ENCODE measurements around the gene ITPR3.

DNA sequence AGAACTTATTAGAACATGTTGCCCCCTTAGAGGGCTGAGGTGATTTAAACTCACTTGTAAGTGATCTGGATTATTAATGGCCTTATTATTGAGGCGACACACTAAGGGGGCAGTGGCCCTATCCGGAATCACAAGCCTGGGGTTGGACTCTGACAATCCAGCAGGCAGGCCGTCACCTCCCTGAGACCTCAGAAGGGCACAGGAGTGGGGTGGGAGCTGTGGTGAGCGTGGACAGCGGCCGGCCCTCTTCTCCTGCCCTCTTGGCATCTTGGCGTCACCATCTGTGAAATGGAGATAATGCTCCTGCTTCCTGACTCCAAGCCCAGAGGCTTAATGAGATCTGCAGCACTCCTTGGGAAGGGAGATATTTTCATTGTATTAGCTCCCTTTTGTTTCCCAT lies 106.0 kb downstream of the ITPR3 start:
- TF ChIP-seq RFX5 (IDR thresholded peaks at IDR 0.05; ENCODE audit: low read length) (no peak), PBX3 (IDR thresholded peaks at IDR 0.05) (no peak), FOXM1 (IDR thresholded peaks at IDR 0.05; ENCODE audit: low read depth) (no peak), CTCF (IDR thresholded peaks at IDR 0.05) (no peak), CHD2 (IDR thresholded peaks at IDR 0.05; ENCODE audit: low read length, partially characterized antibody) (no peak), TAF1 (IDR thresholded peaks at IDR 0.05; ENCODE audit: borderline replicate concordance, low read depth, low read length) (no peak), RAD21 (IDR thresholded peaks at IDR 0.05; ENCODE audit: low read length) (no peak), YY1 (IDR thresholded peaks at IDR 0.05; ENCODE audit: low read depth) (no peak)
- TF ChIP-seq, protein P1, sequence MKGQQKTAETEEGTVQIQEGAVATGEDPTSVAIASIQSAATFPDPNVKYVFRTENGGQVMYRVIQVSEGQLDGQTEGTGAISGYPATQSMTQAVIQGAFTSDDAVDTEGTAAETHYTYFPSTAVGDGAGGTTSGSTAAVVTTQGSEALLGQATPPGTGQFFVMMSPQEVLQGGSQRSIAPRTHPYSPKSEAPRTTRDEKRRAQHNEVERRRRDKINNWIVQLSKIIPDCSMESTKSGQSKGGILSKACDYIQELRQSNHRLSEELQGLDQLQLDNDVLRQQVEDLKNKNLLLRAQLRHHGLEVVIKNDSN (IDR thresholded peaks at IDR 0.05; ENCODE audit: borderline replicate concordance, low read depth), result no peak
